HUES64 (cell line): Measurements from ENCODE around the gene BICC1.

Source experiments
- H3K27ac ChIP-seq: 2 replicates; pipeline ENCODE4 v1.7.0; 2013; ENCODE audit warnings: low read depth, low read length, inconsistent platforms
- H3K27me3 ChIP-seq: 2 replicates; pipeline ENCODE4 v1.6.1; 2013; ENCODE audit warnings: mild to moderate bottlenecking, low read length; ENCODE audit not compliant: insufficient read depth
- H3K36me3 ChIP-seq: 2 replicates; pipeline ENCODE4 v1.6.1; 2013; ENCODE audit warnings: mild to moderate bottlenecking, low read length; ENCODE audit not compliant: insufficient read depth
- H3K4me1 ChIP-seq: 2 replicates; pipeline ENCODE4 v1.6.1; 2013; ENCODE audit warnings: mild to moderate bottlenecking, low read length, moderate library complexity; ENCODE audit not compliant: insufficient read depth
- H3K4me3 ChIP-seq: 2 replicates; pipeline ENCODE4 v1.5.1; 2013; ENCODE audit warnings: mild to moderate bottlenecking, low read length, moderate library complexity
- H3K9ac ChIP-seq: 2 replicates; pipeline ENCODE4 v1.6.1; 2013; ENCODE audit warnings: mild to moderate bottlenecking, low read depth, low read length
- H3K9me3 ChIP-seq: 2 replicates; pipeline ENCODE4 v1.6.1; 2013; ENCODE audit warnings: low read depth, low read length; ENCODE audit not compliant: insufficient read depth
- WGBS: fragments of 150-250, 120-280 bp; methylation state at CpG from one replicate; pipeline ENCODE4 v1.1.7; 2013; ENCODE audit warnings: missing lambda C conversion rate; 5-methylcytosine and 5-hydroxymethylcytosine counted together

The BICC1 gene

DNA sequence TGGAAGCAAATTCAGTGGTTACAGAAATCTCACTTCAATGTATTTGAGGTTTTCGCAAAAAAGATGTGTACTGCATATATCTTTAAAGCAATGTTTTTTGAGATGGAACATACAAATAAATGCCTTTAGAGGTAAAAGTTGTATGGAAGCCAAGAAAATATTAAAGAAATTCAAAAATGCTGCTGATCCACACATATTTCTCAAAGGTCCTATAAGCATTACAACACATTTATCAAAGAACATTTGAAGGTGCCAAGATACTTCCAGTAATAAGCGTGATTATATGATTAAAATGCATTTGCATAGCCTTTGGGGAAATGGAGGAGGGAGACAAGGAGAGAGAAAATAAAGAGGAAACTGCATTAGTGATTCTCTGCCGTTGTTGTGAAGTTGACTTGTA is 260.1 kb downstream of the BICC1 start:
- Histone ChIP-seq H3K27me3 (no peaks in the 10 kb centered on the region), H3K4me3 (no peak overlapping the region), H3K36me3 (no peaks in the 10 kb centered on the region), H3K9ac (no peak overlapping the region), H3K4me1 (no peaks in the 10 kb centered on the region), H3K27ac (no peak overlapping the region), H3K9me3 (peaks cover 1% of the 10 kb centered on the region; the same call in 1 of the 2 replicates)
- WGBS: 93% methylated on average over 1 of the region's 3 CpGs

DNA sequence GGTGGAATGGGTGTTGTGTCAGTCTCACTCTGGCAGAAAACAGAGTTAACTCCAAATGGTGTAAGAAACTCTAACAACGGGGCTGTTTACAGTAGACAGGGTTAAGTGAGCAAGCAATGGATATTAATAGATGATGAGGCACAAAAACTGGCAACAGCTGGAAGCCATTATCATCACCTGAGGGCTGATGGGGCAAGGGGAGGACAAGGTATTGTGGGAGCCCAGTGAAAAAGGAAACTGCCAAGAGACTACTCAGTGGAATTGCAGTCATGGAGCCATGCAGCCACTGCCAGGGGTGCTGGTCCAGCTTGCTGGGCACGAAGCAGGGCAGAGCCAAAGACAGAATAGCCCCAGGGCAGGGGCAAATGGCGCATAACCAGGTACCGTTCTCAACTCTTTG is 260.7 kb downstream of the BICC1 start:
- no peak overlapping the region for H3K27ac ChIP-seq
- H3K27me3 ChIP-seq: no peaks in the 10 kb centered on the region
- no peaks in the 10 kb centered on the region for H3K4me1 ChIP-seq
- no peak overlapping the region for H3K9ac ChIP-seq
- H3K9me3 ChIP-seq: no peaks in the 10 kb centered on the region
- H3K36me3 ChIP-seq: no peaks in the 10 kb centered on the region
- WGBS: 95% methylated on average over 4 of the region's 4 CpGs
- H3K4me3 ChIP-seq: no peak overlapping the region

GRCh38 chr10:58773944-58774343 is 261.3 kb downstream of the BICC1 start:
- Histone ChIP-seq H3K4me3 (no peak overlapping the region), H3K27ac (no peak overlapping the region), H3K27me3 (no peaks in the 10 kb centered on the region), H3K4me1 (no peaks in the 10 kb centered on the region), H3K9me3 (no peaks in the 10 kb centered on the region), H3K9ac (no peak overlapping the region), H3K36me3 (no peaks in the 10 kb centered on the region)
- 100% methylated on average over 1 of the region's 1 CpG for whole genome bisulfite sequencing

DNA sequence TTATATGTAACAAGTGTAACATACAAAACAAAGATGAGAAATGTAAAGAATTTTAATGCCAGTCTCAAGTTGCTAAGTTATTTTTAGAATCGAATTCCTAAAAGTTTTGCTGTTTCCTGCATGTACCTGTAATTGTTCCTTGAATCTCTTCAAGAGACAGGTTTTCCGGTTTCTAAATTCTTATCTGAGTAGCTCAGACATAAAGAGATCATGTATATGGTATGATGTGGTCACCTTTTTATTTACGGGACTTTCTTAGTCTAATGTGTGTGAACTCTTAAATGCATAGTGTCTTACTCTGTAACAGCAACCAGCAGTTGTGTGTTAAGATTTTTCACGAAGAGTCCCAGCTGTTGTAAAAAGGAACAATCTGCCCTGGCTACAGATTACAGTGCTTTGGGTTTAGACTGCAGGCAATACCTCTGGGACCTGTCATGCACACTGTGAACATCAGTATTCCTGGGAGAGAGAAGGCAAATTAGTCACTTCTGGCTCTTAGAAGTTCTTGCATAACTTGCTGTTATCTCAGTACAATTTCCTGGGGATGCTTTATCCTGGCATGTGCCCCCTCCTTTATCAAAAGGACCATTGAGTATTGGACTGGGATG is 263.4 kb downstream of the BICC1 start:
- Histone ChIP-seq H3K36me3 (no peaks in the 10 kb centered on the region), H3K27me3 (no peaks in the 10 kb centered on the region), H3K9ac (no peak overlapping the region), H3K27ac (no peak overlapping the region), H3K9me3 (no peaks in the 10 kb centered on the region), H3K4me3 (no peak overlapping the region), H3K4me1 (no peaks in the 10 kb centered on the region)
- 82% methylated on average over 4 of the region's 4 CpGs for WGBS

DNA sequence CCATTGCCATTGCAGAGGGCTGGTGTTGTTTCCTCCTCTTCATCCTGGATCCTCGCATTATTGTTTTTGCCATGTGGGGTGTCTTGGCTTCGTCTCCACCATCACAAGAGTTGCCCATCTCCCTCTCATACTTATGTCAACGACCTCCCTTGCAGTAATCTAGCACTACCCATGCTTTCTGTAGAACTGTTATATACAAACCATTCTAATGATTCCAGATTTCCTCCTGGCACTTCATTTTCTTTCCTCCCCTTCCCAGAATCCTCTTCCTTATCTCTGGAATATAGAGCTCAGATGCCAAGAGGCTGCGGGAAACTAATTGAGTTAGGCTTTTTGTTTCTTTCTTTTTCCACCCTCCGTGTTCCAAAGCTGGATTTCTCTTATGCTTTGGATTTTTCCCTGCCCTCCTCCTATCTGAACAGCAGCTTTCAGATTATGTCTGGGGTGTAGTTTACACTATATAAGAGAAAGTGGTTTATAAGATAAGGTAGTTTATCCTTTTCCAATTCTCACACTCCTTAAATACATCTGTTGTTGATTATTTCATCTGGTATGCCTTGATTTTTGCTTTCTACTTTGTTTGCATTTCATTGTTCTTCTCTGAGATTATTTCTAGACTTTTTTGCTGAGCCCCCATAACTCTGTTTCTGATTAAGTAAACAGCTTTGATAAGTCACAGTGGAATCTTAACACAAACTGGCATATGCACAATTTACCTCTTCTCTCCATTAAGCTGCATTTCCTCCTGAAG is 264.1 kb downstream of the BICC1 start:
- H3K9ac ChIP-seq: no peak overlapping the region
- no peaks in the 10 kb centered on the region for H3K4me1 ChIP-seq
- H3K4me3 ChIP-seq: no peak overlapping the region
- H3K9me3 ChIP-seq: no peaks in the 10 kb centered on the region
- H3K27me3 ChIP-seq: no peaks in the 10 kb centered on the region
- WGBS: 92% methylated on average over 5 of the region's 5 CpGs
- H3K27ac ChIP-seq: no peak overlapping the region
- H3K36me3 ChIP-seq: no peaks in the 10 kb centered on the region

DNA sequence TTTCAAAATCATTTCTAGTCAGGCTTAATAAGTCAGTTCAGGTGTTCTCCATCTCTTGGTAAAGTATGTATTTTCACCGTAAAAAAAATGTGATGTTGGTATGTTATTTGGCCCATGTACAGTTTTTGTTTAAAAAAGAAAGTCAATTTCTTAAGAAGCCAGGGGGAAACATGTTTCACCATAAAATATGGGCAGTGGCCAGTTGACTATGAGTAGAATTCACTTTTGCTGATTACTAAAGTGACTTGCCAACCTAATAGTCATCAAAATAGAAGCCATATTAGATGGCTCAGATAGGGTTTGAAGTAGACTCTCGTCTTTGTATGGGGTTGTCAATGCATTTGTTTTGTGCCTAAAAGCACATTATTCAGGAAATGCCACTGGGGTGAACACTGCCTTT is 266.3 kb downstream of the BICC1 start:
- Histone ChIP-seq H3K27ac (no peak overlapping the region), H3K9me3 (no peaks in the 10 kb centered on the region), H3K27me3 (no peaks in the 10 kb centered on the region), H3K4me1 (no peaks in the 10 kb centered on the region), H3K36me3 (no peaks in the 10 kb centered on the region), H3K9ac (no peak overlapping the region), H3K4me3 (no peak overlapping the region)
- WGBS: 94% methylated on average over 2 of the region's 2 CpGs

- Histone ChIP-seq H3K9ac (no peak overlapping the region), H3K36me3 (no peaks in the 10 kb centered on the region), H3K27me3 (no peaks in the 10 kb centered on the region), H3K27ac (no peak overlapping the region), H3K4me1 (no peaks in the 10 kb centered on the region), H3K4me3 (no peak overlapping the region), H3K9me3 (no peaks in the 10 kb centered on the region)
- WGBS: 95% methylated on average over 5 of the region's 5 CpGs
Observed at GRCh38 chr10:58779594-58779993, 266.9 kb downstream of the BICC1 start.

GRCh38 chr10:58780476-58780875 is 267.8 kb downstream of the BICC1 start:
- Histone ChIP-seq H3K9ac (no peak overlapping the region), H3K4me3 (no peak overlapping the region), H3K27ac (no peak overlapping the region), H3K27me3 (no peaks in the 10 kb centered on the region), H3K9me3 (no peaks in the 10 kb centered on the region), H3K4me1 (no peaks in the 10 kb centered on the region), H3K36me3 (no peaks in the 10 kb centered on the region)

DNA sequence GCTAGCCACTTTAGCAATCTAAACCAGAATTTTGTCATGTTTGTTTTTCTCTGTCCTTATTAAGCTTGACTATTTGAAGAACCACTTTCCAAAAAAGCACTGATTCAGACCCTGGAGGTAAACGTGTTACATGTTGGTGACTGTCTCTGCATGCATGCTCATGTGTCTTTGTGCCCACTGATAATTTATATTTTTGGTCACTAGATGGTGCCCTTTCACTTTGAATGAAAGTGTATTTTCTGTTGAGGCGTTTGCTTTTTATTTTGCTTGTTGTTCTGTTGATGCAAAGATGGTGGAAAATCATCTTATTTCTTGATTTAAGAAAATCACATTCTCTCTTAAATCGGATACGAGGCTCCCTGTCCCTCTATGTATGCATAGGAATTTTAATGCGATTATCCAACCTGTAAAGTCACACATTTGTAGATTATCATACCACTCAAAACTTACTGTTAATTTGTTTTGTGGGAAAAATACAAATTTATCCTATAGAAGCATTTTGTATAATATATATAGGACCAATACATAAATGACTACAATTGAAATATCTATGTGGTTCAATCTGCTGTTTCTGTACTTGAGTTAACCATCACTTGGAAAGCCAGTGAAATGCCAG is 269.3 kb downstream of the BICC1 start:
- Histone ChIP-seq H3K27ac (no peak overlapping the region), H3K9ac (no peak overlapping the region), H3K9me3 (no peaks in the 10 kb centered on the region), H3K4me1 (no peaks in the 10 kb centered on the region), H3K36me3 (no peaks in the 10 kb centered on the region), H3K4me3 (no peak overlapping the region), H3K27me3 (no peaks in the 10 kb centered on the region)
- 31% methylated on average over 4 of the region's 5 CpGs for WGBS

DNA sequence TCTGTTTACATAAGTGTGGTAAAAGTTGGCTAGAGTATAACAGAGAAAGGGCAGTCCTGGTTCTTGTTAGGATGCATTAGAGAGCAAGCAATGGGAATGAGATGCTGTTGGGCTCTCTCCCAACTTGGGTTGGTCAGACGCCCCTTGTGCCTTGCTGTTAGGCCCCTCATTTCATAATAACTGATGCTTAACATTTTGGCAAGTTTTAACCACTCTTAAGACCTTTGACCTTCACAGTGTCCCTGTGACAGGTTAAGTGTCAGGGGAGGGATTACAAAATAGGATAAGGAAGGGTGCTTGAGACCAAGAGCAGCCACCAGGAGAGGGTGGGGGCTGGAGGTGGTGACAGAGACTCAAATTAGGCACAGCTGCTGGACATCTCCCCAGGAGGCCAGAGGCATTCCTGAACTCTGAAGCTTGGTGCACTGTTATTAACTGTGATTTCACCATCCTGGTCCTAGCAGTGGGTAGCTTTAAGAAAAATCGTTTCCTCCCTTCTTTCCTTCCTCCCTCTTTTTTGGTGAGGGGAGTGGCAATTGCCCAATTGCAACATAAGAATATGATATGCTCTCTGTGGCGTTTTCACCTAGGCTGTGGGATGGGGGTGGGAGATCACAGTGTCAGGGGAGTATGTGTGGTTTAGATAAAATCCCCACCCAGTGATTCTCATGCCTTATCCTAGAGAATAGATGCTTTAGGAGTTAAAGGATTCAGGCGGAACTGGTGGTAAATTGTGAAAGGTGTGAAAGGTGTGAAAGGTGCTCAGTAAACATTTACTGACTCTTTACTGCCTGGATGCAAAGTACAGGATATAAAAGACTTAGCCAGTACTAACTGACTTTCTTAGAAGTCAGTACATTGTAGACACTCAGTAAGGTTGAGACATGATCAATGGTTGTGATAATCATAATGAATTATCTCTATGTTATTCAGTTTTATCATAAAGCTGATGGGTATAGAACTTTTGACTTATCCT is 270.5 kb downstream of the BICC1 start:
- no peaks in the 10 kb centered on the region for H3K4me1 ChIP-seq
- no peak overlapping the region for H3K27ac ChIP-seq
- no peak overlapping the region for H3K9ac ChIP-seq
- H3K9me3 ChIP-seq: no peaks in the 10 kb centered on the region
- 72% methylated on average over 3 of the region's 4 CpGs for WGBS
- no peak overlapping the region for H3K4me3 ChIP-seq
- H3K27me3 ChIP-seq: no peaks in the 10 kb centered on the region
- no peaks in the 10 kb centered on the region for H3K36me3 ChIP-seq

DNA sequence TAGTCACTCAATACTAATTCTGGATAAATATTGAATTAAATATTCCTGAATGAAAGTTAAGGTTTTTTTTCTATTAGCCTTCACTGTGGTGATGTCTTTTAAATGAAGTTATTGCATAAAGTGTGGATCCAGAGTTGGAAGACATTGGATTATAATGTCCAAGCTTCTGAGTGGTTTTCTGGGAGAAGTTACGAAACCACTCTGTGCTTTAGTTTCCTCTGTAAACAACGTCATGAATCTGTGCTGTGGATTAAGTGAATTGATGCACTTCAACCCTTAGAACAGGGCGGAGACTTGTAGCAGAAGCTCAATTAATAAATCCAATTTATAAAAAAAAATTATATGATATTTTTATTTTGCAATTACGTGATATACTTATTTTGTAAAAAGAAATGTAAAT is 271.7 kb downstream of the BICC1 start:
- Histone ChIP-seq H3K27me3 (no peaks in the 10 kb centered on the region), H3K4me3 (no peak overlapping the region), H3K4me1 (no peaks in the 10 kb centered on the region), H3K27ac (no peak overlapping the region), H3K9me3 (no peaks in the 10 kb centered on the region), H3K36me3 (no peaks in the 10 kb centered on the region), H3K9ac (no peak overlapping the region)
- WGBS: 97% methylated on average over 3 of the region's 4 CpGs
